GM23248 (cell line): ENCODE results near the gene JOSD2.

Experiments used
- EZH2 ChIP-seq: fragments of 200-600 bp; sonication (generic); IDR thresholded peaks from 2 replicates; pipeline ENCODE4 v1.6.1; 2018; ENCODE audit warnings: antibody characterized with exemption, mild to moderate bottlenecking; ENCODE audit not compliant: insufficient read depth, poor library complexity, severe bottlenecking
- EZH2phosphoT487 ChIP-seq: fragments of 200-600 bp; sonication (generic); IDR thresholded peaks from 2 replicates; pipeline ENCODE4 v1.6.1; 2018; ENCODE audit warnings: antibody characterized with exemption, moderate library complexity, mild to moderate bottlenecking, low read depth; ENCODE audit not compliant: insufficient read depth

DNA sequence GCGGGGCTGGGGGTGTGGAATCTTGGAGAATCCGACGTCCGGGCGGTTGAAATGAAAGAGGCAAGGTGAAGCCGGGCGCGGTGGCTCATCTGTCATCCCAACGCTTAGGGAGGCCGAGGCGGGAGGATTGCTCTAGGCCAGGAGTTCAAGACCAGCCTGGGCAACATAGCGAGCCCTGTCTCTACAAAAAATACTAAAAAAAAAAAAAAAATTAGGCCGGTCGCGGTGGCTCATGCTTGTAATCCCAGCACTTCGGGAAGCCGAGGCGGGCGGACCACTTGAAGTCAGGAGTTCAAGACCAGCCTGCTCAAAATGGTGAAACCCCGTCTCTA, 34.1 kb downstream of the JOSD2 start:
- TF ChIP-seq EZH2phosphoT487: no peak
- no peak for TF ChIP-seq EZH2
